ENCODE results near the gene CXCL12.

Gene CXCL12

GRCh38 chr10:44358080-44358771 lies 26.7 kb downstream of the CXCL12 start:
- Histone ChIP-seq H3K4me2 (ENCODE audit: insufficient read depth, low read length) (no peak overlapping the region), H4K20me1 (ENCODE audit: insufficient read depth, low read length) (no peaks in the 10 kb centered on the region), H3K4me3 (ENCODE audit: low read depth in 1 of 2, low read length in 2 of 2) (no peak overlapping the region), H3K27me3 (ENCODE audit: insufficient read depth, low read length, poor library complexity) (peaks cover 12% of the 10 kb centered on the region), H3K9me3 (ENCODE audit: insufficient read depth, low read length, severe bottlenecking) (no peaks in the 10 kb centered on the region), H3K9ac (ENCODE audit: low read depth, low read length) (no peak overlapping the region), H3K27ac (ENCODE audit: low read length) (no peak overlapping the region), H3K4me1 (ENCODE audit: insufficient read depth, low read length) (no peaks in the 10 kb centered on the region), H3K79me2 (ENCODE audit: insufficient read depth, low read length) (no peaks in the 10 kb centered on the region), H3K36me3 (ENCODE audit: insufficient read depth, low read length) (no peaks in the 10 kb centered on the region), H2AFZ (ENCODE audit: low read depth, low read length) (no peak overlapping the region)
- TF ChIP-seq CTCF (IDR thresholded peaks at IDR 0.05; ENCODE audit: borderline replicate concordance, extremely low read depth, low read length, poor library complexity, severe bottlenecking): no peak
- DNase-seq (no peak), ATAC-seq (ENCODE audit: insufficient read depth, low read depth) (no peak)

- Histone ChIP-seq H3K79me2 (ENCODE audit: insufficient read depth, low read length) (no peaks in the 10 kb centered on the region), H3K9me3 (ENCODE audit: insufficient read depth, low read length, severe bottlenecking) (no peaks in the 10 kb centered on the region), H2AFZ (ENCODE audit: low read depth, low read length) (no peak overlapping the region), H3K27ac (ENCODE audit: low read length) (no peak overlapping the region), H3K4me3 (ENCODE audit: low read depth in 1 of 2, low read length in 2 of 2) (no peak overlapping the region), H3K36me3 (ENCODE audit: insufficient read depth, low read length) (no peaks in the 10 kb centered on the region), H3K4me2 (ENCODE audit: insufficient read depth, low read length) (no peak overlapping the region), H3K27me3 (ENCODE audit: insufficient read depth, low read length, poor library complexity) (peaks cover 12% of the 10 kb centered on the region), H4K20me1 (ENCODE audit: insufficient read depth, low read length) (no peaks in the 10 kb centered on the region), H3K9ac (ENCODE audit: low read depth, low read length) (no peak overlapping the region), H3K4me1 (ENCODE audit: insufficient read depth, low read length) (no peaks in the 10 kb centered on the region)
- DNase-seq: no peak
- TF ChIP-seq EZH2 (IDR thresholded peaks at IDR 0.05; ENCODE audit: borderline replicate concordance, low read depth, low read length, severe bottlenecking): no peak
- TF ChIP-seq CTCF (IDR thresholded peaks at IDR 0.05; ENCODE audit: borderline replicate concordance, extremely low read depth, low read length, poor library complexity, severe bottlenecking): no peak
- no peak for ATAC-seq (ENCODE audit: insufficient read depth, low read depth)
Measured at GRCh38 chr10:44357023-44357540, 27.8 kb downstream of the CXCL12 start.

GRCh38 chr10:44356139-44357022 lies 28.5 kb downstream of the CXCL12 start:
- Histone ChIP-seq H3K36me3 (ENCODE audit: insufficient read depth, low read length) (no peaks in the 10 kb centered on the region), H3K27me3 (ENCODE audit: insufficient read depth, low read length, poor library complexity) (peaks cover 15% of the 10 kb centered on the region), H3K27ac (ENCODE audit: low read length) (no peak overlapping the region), H3K79me2 (ENCODE audit: insufficient read depth, low read length) (no peaks in the 10 kb centered on the region), H4K20me1 (ENCODE audit: insufficient read depth, low read length) (no peaks in the 10 kb centered on the region), H3K9ac (ENCODE audit: low read depth, low read length) (no peak overlapping the region), H3K9me3 (ENCODE audit: insufficient read depth, low read length, severe bottlenecking) (no peaks in the 10 kb centered on the region), H3K4me3 (ENCODE audit: low read depth in 1 of 2, low read length in 2 of 2) (no peak overlapping the region), H3K4me1 (ENCODE audit: insufficient read depth, low read length) (no peaks in the 10 kb centered on the region), H3K4me2 (ENCODE audit: insufficient read depth, low read length) (no peak overlapping the region), H2AFZ (ENCODE audit: low read depth, low read length) (no peak overlapping the region)
- TF ChIP-seq EZH2 (IDR thresholded peaks at IDR 0.05; ENCODE audit: borderline replicate concordance, low read depth, low read length, severe bottlenecking) (no peak), CTCF (IDR thresholded peaks at IDR 0.05; ENCODE audit: borderline replicate concordance, extremely low read depth, low read length, poor library complexity, severe bottlenecking) (no peak)
- no peak for ATAC-seq (ENCODE audit: insufficient read depth, low read depth)
- DNase-seq: no peak

Measured in DND-41 (cell line).